ENCODE data around the gene ZNF157.

ZNF157 gene

DNA sequence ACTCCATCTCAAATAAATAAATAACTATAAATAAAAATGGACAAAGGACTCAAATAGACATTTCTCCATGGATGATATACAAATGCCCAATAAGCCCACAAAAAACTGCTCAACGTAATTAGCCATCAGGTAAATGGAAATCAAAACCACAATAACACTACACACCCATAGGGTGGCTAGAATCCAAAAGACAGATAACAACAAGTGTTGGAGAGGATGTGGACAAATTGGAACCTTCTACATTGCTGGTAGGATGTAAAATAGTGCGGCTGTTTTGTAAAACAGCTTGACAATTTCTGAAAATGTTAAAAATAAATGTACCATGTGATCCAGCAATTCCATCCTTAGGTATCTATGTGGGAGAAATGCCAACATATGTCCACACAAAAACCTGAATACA, 52.1 kb downstream of the ZNF157 start:
- ATAC-seq (ENCODE audit: insufficient read depth, low read depth), result no peak
- Histone ChIP-seq H3K27ac (ENCODE audit: low read length) (no peak overlapping the region), H3K4me2 (ENCODE audit: insufficient read depth, low read length) (no peak overlapping the region), H3K79me2 (ENCODE audit: insufficient read depth, low read length) (no peaks in the 10 kb centered on the region), H3K4me3 (ENCODE audit: low read depth in 1 of 2, low read length in 2 of 2) (no peak overlapping the region), H2AFZ (ENCODE audit: low read depth, low read length) (no peak overlapping the region), H3K4me1 (ENCODE audit: insufficient read depth, low read length) (no peaks in the 10 kb centered on the region), H3K9me3 (ENCODE audit: insufficient read depth, low read length, severe bottlenecking) (no peaks in the 10 kb centered on the region), H3K27me3 (ENCODE audit: insufficient read depth, low read length, poor library complexity) (no peaks in the 10 kb centered on the region), H3K36me3 (ENCODE audit: insufficient read depth, low read length) (peaks cover 4% of the 10 kb centered on the region; the same call in 1 of the 2 replicates), H4K20me1 (ENCODE audit: insufficient read depth, low read length) (no peaks in the 10 kb centered on the region), H3K9ac (ENCODE audit: low read depth, low read length) (no peak overlapping the region)
- TF ChIP-seq EZH2 (IDR thresholded peaks at IDR 0.05; ENCODE audit: borderline replicate concordance, low read depth, low read length, severe bottlenecking), result no peak
- TF ChIP-seq, protein P1, sequence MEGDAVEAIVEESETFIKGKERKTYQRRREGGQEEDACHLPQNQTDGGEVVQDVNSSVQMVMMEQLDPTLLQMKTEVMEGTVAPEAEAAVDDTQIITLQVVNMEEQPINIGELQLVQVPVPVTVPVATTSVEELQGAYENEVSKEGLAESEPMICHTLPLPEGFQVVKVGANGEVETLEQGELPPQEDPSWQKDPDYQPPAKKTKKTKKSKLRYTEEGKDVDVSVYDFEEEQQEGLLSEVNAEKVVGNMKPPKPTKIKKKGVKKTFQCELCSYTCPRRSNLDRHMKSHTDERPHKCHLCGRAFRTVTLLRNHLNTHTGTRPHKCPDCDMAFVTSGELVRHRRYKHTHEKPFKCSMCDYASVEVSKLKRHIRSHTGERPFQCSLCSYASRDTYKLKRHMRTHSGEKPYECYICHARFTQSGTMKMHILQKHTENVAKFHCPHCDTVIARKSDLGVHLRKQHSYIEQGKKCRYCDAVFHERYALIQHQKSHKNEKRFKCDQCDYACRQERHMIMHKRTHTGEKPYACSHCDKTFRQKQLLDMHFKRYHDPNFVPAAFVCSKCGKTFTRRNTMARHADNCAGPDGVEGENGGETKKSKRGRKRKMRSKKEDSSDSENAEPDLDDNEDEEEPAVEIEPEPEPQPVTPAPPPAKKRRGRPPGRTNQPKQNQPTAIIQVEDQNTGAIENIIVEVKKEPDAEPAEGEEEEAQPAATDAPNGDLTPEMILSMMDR (IDR thresholded peaks at IDR 0.05; ENCODE audit: borderline replicate concordance, extremely low read depth, low read length, poor library complexity, severe bottlenecking), result no peak
- DNase-seq, result no peak

GRCh38 chrX:47430925-47431324, 60.5 kb downstream of the ZNF157 start:
- H3K36me3 ChIP-seq (ENCODE audit: insufficient read depth, low read length), result no peaks in the 10 kb centered on the region
- H3K4me1 ChIP-seq (ENCODE audit: insufficient read depth, low read length), result no peaks in the 10 kb centered on the region
- DNase-seq (no peak), ATAC-seq (ENCODE audit: insufficient read depth, low read depth) (no peak)
- TF ChIP-seq EZH2 (IDR thresholded peaks at IDR 0.05; ENCODE audit: borderline replicate concordance, low read depth, low read length, severe bottlenecking), result no peak
- TF ChIP-seq, protein P1 (IDR thresholded peaks at IDR 0.05; ENCODE audit: borderline replicate concordance, extremely low read depth, low read length, poor library complexity, severe bottlenecking), result no peak
- no peak overlapping the region for H2AFZ ChIP-seq (ENCODE audit: low read depth, low read length)
- H4K20me1 ChIP-seq (ENCODE audit: insufficient read depth, low read length), result no peaks in the 10 kb centered on the region
- H3K4me3 ChIP-seq (ENCODE audit: low read depth in 1 of 2, low read length in 2 of 2), result no peak overlapping the region
- H3K27ac ChIP-seq (ENCODE audit: low read length), result no peak overlapping the region
- H3K79me2 ChIP-seq (ENCODE audit: insufficient read depth, low read length), result no peaks in the 10 kb centered on the region
- H3K9ac ChIP-seq (ENCODE audit: low read depth, low read length), result no peak overlapping the region
- H3K4me2 ChIP-seq (ENCODE audit: insufficient read depth, low read length), result no peak overlapping the region
- H3K9me3 ChIP-seq (ENCODE audit: insufficient read depth, low read length, severe bottlenecking), result no peaks in the 10 kb centered on the region
- H3K27me3 ChIP-seq (ENCODE audit: insufficient read depth, low read length, poor library complexity), result no peaks in the 10 kb centered on the region

GRCh38 chrX:47446431-47446830, 76.1 kb downstream of the ZNF157 start:
- Histone ChIP-seq H3K4me1 (ENCODE audit: insufficient read depth, low read length) (no peaks in the 10 kb centered on the region), H3K9me3 (ENCODE audit: insufficient read depth, low read length, severe bottlenecking) (peaks cover 5% of the 10 kb centered on the region)

More at GRCh38 chrX:47446431-47446830, 76.1 kb downstream of the ZNF157 start:
- no peak overlapping the region for H2AFZ ChIP-seq (ENCODE audit: low read depth, low read length)
- H3K27me3 ChIP-seq (ENCODE audit: insufficient read depth, low read length, poor library complexity), result no peaks in the 10 kb centered on the region
- H3K4me2 ChIP-seq (ENCODE audit: insufficient read depth, low read length), result no peak overlapping the region
- no peaks in the 10 kb centered on the region for H4K20me1 ChIP-seq (ENCODE audit: insufficient read depth, low read length)
- ATAC-seq (ENCODE audit: insufficient read depth, low read depth) (no peak), DNase-seq (no peak)
- peaks cover 32% of the 10 kb centered on the region for H3K36me3 ChIP-seq (ENCODE audit: insufficient read depth, low read length)
- no peak overlapping the region for H3K9ac ChIP-seq (ENCODE audit: low read depth, low read length)
- no peak for TF ChIP-seq EZH2 (IDR thresholded peaks at IDR 0.05; ENCODE audit: borderline replicate concordance, low read depth, low read length, severe bottlenecking)
- TF ChIP-seq, protein P1 (IDR thresholded peaks at IDR 0.05; ENCODE audit: borderline replicate concordance, extremely low read depth, low read length, poor library complexity, severe bottlenecking), result no peak
- no peak overlapping the region for H3K4me3 ChIP-seq (ENCODE audit: low read depth in 1 of 2, low read length in 2 of 2)
- H3K79me2 ChIP-seq (ENCODE audit: insufficient read depth, low read length), result no peaks in the 10 kb centered on the region
- no peak overlapping the region for H3K27ac ChIP-seq (ENCODE audit: low read length)
